PC-3 (cell line): Measurements from ENCODE around the gene GCSH. TPM values are rescaled to one million over a fixed set of nuclear protein-coding genes. Genes with fewer than 3 reads are reported as not detected.

Experiments
- ATAC-seq: fragments of 200-7000 bp; cut with Tn5 transposase; 2 replicates; pipeline ENCODE4 v1.9.1; 2020; ENCODE audit warnings: mild to moderate bottlenecking, moderate library complexity
- BruUV-seq: library from RNA; stranded (reverse); fragments of 400-500 nt; replicated peaks from 2 replicates; lab custom pipeline; 2021; lab: Mats Ljungman, UMichigan
- CTCF ChIA-PET: fragments of 300-600 bp; sonication (Branson Sonifier 250); formaldehyde crosslinking; loops from one replicate; lab custom pipeline; 2022; ENCODE audit warnings: antibody characterized with exemption; lab: Charles Lee
- POLR2A ChIA-PET: fragments of 300-600 bp; sonication (Branson Sonifier 250); formaldehyde crosslinking; loops from one replicate; lab custom pipeline; 2022; ENCODE audit warnings: antibody characterized with exemption; ENCODE audit not compliant: unreplicated experiment; lab: Charles Lee
- DNase-seq: peaks from one replicate; pipeline ENCODE4 v3.0.0-alpha.2; 2015
- H2AFZ ChIP-seq: fragments of 300-600 bp; sonication (generic); 2 replicates; pipeline ENCODE4 v1.6.0; 2016; ENCODE audit warnings: antibody characterized with exemption, low read length
- H3F3A ChIP-seq: fragments of 300-600 bp; sonication (generic); one replicate; pipeline ENCODE4 v1.6.0; 2017; ENCODE audit warnings: antibody characterized with exemption, low read length, control low read depth, mild to moderate bottlenecking; ENCODE audit not compliant: unreplicated experiment
- H3K27ac ChIP-seq: fragments of 300-600 bp; sonication (generic); 2 replicates; pipeline ENCODE4 v1.5.1; 2016; ENCODE audit warnings: mild to moderate bottlenecking, low read length
- H3K27me3 ChIP-seq: fragments of 300-600 bp; sonication (generic); 2 replicates; pipeline ENCODE4 v1.6.1; 2016; ENCODE audit warnings: low read length, mixed read lengths
- H3K36me3 ChIP-seq: fragments of 300-600 bp; sonication (generic); 2 replicates; pipeline ENCODE4 v1.6.1; 2016; ENCODE audit warnings: low read depth, mixed run types, low read length, mixed read lengths
- H3K4me1 ChIP-seq: fragments of 300-600 bp; sonication (generic); 2 replicates; pipeline ENCODE4 v1.5.1; 2016; ENCODE audit warnings: low read length; ENCODE audit not compliant: insufficient read depth
- H3K4me2 ChIP-seq: fragments of 300-600 bp; sonication (generic); 2 replicates; pipeline ENCODE4 v1.6.0; 2016; ENCODE audit warnings: low read length
- H3K4me3 ChIP-seq: fragments of 300-600 bp; sonication (generic); 2 replicates; pipeline ENCODE4 v1.5.1; 2016; ENCODE audit warnings: mild to moderate bottlenecking, low read length, mixed read lengths
- H3K79me2 ChIP-seq: fragments of 300-600 bp; sonication (generic); 2 replicates; pipeline ENCODE4 v1.6.1; 2017; ENCODE audit warnings: low read length, mixed read lengths
- H3K9ac ChIP-seq: fragments of 300-600 bp; sonication (generic); 2 replicates; pipeline ENCODE4 v1.6.0; 2016; ENCODE audit warnings: mild to moderate bottlenecking, low read length
- H3K9me2 ChIP-seq: fragments of 300-600 bp; sonication (generic); replicated peaks from 2 replicates; pipeline ENCODE4 v1.6.1; 2016; ENCODE audit warnings: mixed run types, low read length, mixed read lengths
- H3K9me3 ChIP-seq: fragments of 300-600 bp; sonication (generic); 2 replicates; pipeline ENCODE4 v1.6.1; 2016; ENCODE audit warnings: low read length, mixed read lengths
- H4K20me1 ChIP-seq: fragments of 300-600 bp; sonication (generic); 2 replicates; pipeline ENCODE4 v1.6.1; 2016; ENCODE audit warnings: low read length, mixed read lengths
- EZH2 ChIP-seq: fragments of 300-600 bp; sonication (generic); IDR thresholded peaks from one replicate; pipeline ENCODE4 v1.6.1; 2017; ENCODE audit warnings: antibody characterized with exemption, mild to moderate bottlenecking, low read length; ENCODE audit not compliant: unreplicated experiment
- EZH2phosphoT487 ChIP-seq: fragments of 300-600 bp; sonication (generic); IDR thresholded peaks from 2 replicates; pipeline ENCODE4 v1.6.1; 2018; ENCODE audit warnings: mild to moderate bottlenecking, antibody characterized with exemption, low read length, borderline replicate concordance
- intact Hi-C: fragments of 100-400 bp; cut with micrococcal nuclease; formaldehyde crosslinking; loops from 2 replicates; pipeline ENCODE4 v1.9.0; 2023
- total RNA-seq: library from RNA; depleted of rRNA; stranded (reverse); fragments of >200 nt; gene quantifications from 2 replicates; pipeline ENCODE4 v1.2.3, GENCODE V29; 2014
- TF ChIP-seq, protein P1 (sequence below): fragments of 300-600 bp; sonication (generic); conservative IDR thresholded peaks from 2 replicates; pipeline ENCODE4 v1.5.1; 2017; ENCODE audit warnings: antibody characterized with exemption, low read depth, mild to moderate bottlenecking, low read length

The GCSH gene
- total RNA-seq, 1 experiment from 2014 or later: 47.5 TPM

DNA sequence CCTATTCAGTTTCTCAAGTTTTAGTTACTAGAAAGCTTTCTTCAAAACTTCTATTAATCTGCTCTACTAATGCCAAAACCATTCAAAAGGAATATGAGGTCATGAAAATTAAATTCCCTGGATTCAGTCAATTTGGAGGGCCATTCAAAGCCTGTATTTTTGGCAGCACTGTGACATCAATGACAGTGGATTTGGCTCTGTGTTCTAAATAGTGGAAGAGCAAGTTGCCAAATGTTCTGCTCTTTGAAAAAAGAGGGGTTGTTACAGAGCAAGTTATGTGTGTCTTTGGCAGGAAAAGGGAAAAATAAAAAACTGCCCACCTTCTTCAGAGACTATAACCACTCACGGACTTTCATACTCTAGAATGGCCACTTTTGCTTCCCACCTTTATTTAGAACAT is 16.0 kb downstream of the GCSH start:
- Histone ChIP-seq H3K9ac (no peak overlapping the region), H3K4me3 (no peak overlapping the region), H3K79me2 (no peaks in the 10 kb centered on the region), H3K4me2 (no peak overlapping the region), H3K27me3 (no peaks in the 10 kb centered on the region), H4K20me1 (no peaks in the 10 kb centered on the region), H3K27ac (no peak overlapping the region), H3K4me1 (peaks cover 6% of the 10 kb centered on the region; the same call in 1 of the 2 replicates), H3F3A (no peaks in the 10 kb centered on the region), H3K36me3 (no peaks in the 10 kb centered on the region), H2AFZ (no peak overlapping the region), H3K9me2 (no peaks in the 10 kb centered on the region), H3K9me3 (no peaks in the 10 kb centered on the region)
- no TSS peak for BruUV-seq
- ATAC-seq (no peak), DNase-seq (no peak)
- intact Hi-C loops: loop anchor here (5.0 kb wide), 1 partner anchor 262 kb away; no protein-coding TSS in a partner anchor
- ChIA-PET POLR2A (no interaction called here), CTCF (no interaction called here)
- no peak for TF ChIP-seq EZH2phosphoT487
- TF ChIP-seq, protein P1, sequence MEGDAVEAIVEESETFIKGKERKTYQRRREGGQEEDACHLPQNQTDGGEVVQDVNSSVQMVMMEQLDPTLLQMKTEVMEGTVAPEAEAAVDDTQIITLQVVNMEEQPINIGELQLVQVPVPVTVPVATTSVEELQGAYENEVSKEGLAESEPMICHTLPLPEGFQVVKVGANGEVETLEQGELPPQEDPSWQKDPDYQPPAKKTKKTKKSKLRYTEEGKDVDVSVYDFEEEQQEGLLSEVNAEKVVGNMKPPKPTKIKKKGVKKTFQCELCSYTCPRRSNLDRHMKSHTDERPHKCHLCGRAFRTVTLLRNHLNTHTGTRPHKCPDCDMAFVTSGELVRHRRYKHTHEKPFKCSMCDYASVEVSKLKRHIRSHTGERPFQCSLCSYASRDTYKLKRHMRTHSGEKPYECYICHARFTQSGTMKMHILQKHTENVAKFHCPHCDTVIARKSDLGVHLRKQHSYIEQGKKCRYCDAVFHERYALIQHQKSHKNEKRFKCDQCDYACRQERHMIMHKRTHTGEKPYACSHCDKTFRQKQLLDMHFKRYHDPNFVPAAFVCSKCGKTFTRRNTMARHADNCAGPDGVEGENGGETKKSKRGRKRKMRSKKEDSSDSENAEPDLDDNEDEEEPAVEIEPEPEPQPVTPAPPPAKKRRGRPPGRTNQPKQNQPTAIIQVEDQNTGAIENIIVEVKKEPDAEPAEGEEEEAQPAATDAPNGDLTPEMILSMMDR: no peak
- no peak for TF ChIP-seq EZH2

DNA sequence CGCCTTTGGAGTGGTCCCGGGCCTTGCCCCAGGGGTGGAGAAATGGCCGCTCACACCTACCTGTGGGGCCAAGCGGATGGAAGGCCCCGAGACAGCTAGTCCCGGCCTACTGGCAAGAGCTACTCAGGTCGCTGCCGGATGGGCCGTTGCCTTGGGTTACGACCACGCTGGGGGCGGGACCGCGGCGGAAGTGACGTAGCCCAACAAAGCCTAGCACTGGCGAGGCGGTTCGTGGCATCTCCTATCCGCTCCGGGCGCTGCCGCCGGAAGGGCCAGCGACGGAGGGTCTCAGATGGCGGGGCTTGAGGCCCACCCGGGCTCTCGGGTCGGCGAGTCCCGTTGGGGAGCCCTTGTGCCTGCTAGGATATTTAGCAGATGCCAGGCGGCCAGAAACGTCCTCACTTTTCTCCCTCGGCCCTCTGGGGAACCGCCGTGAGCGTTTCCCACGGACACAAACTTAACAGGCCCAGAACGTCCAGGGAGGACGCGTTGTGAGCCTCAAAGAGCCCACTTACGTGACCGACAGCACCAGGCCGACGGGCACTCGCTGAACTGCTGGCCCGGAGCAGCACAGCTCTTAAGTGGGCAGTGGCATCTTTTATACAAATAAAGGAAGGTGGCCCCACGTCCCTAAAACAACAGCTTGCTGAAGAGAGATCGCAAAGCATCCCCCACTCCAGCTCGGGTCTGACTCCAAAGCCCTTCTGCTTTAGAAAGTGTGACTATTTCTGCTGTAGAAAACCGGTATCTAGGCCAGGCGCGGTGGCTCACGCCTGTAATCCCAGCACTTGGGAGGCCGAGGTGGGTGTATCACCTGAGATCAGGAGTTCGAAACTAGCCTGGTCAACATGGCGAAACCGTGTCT is 18.9 kb downstream of the GCSH start, which contains the start of gene C16orf46:
Gene C16orf46, minus strand, starts transcription at position 163 of the 865 bp plus-strand sequence. CDS start 13,283 bp downstream, outside the sequence.
- ATAC-seq (peak; percentile 93), DNase-seq (peak; percentile 90)
- CTCF ChIA-PET: interaction anchor here (1.0 kb wide), 1 partner anchor 41 kb away, joined by 3 read pairs; the partner anchor contains the start of gene ATMIN
- intact Hi-C loops: loop anchor here (2.0 to 5.0 kb wide), 3 partner anchors 17 to 73 kb away; partner anchors contain the start of gene ATMIN
- POLR2A ChIA-PET: interaction anchor here (0.6 kb wide), 1 partner anchor 86 kb away, joined by 6 read pairs; no protein-coding TSS in a partner anchor
- no peaks in the 10 kb centered on the region for H3K9me2 ChIP-seq
- H3K79me2 ChIP-seq: no peaks in the 10 kb centered on the region
- H4K20me1 ChIP-seq: no peaks in the 10 kb centered on the region
- H3F3A ChIP-seq: no peaks in the 10 kb centered on the region
- H3K4me2 ChIP-seq: peak within 1 kb of the TSS; percentile 83
- peak within 1 kb of the TSS; percentile 41 for H3K27ac ChIP-seq
- no peaks in the 10 kb centered on the region for H3K27me3 ChIP-seq
- BruUV-seq: TSS peak; percentile 89
- H3K9ac ChIP-seq: peak within 1 kb of the TSS; percentile 78
- no peak for TF ChIP-seq EZH2phosphoT487
- no peak for TF ChIP-seq EZH2
- TF ChIP-seq, protein P1: no peak
- H3K4me3 ChIP-seq: peak within 1 kb of the TSS; percentile 77
- no peaks in the 10 kb centered on the region for H3K9me3 ChIP-seq
- peak within 1 kb of the TSS; percentile 93 for H2AFZ ChIP-seq
- peaks cover 6% of the 10 kb centered on the region; the same call in 1 of the 2 replicates for H3K4me1 ChIP-seq
- no peaks in the 10 kb centered on the region for H3K36me3 ChIP-seq
